Colon (tissue), 2 donors: ENCODE results near the gene STX17.
"Not testable (repeated sequence)": the region's sequence is repeated elsewhere in the genome, so short reads cannot be mapped to it uniquely, and the experiment has no call there.

ENCODE experiments used
- FAIRE-seq: peaks from 2 replicates; lab custom pipeline; 2012; peaks lifted over from hg19 to GRCh38; lab: Jason Lieb, UNC
- donor health status: control.
- donor health status: control.

Gene STX17

GRCh38 chr9:99971410-99971809 lies 65.0 kb downstream of the STX17 start:
- no peak for FAIRE-seq

- FAIRE-seq, result no peak
These were observed 67.0 kb downstream of the STX17 start for GRCh38 chr9:99973455-99973854.

- FAIRE-seq, result no peak
These were observed 70.8 kb downstream of the STX17 start for GRCh38 chr9:99977033-99977792.

- no peak for FAIRE-seq
These were observed 71.8 kb downstream of the STX17 start for GRCh38 chr9:99978221-99978620.

GRCh38 chr9:99980598-99980997 lies 74.1 kb downstream of the STX17 start:
- FAIRE-seq, result no peak

- no peak for FAIRE-seq
These were observed 80.2 kb downstream of the STX17 start for GRCh38 chr9:99986642-99987041.

- FAIRE-seq, result not testable (repeated sequence)
These were observed 84.1 kb downstream of the STX17 start for GRCh38 chr9:99990508-99990907.

GRCh38 chr9:99998266-99998665 lies 91.8 kb downstream of the STX17 start:
- FAIRE-seq, result no peak

GRCh38 chr9:99998866-99999265 lies 92.4 kb downstream of the STX17 start:
- FAIRE-seq, result no peak

- no peak for FAIRE-seq
These were observed 93.3 kb downstream of the STX17 start for GRCh38 chr9:99999797-100000196.

GRCh38 chr9:100011062-100011681 lies 104.7 kb downstream of the STX17 start:
- no peak for FAIRE-seq

GRCh38 chr9:100012279-100012678 lies 105.8 kb downstream of the STX17 start:
- no peak for FAIRE-seq

- no peak for FAIRE-seq
These were observed 107.1 kb downstream of the STX17 start for GRCh38 chr9:100013573-100013972.

- no peak for FAIRE-seq
These were observed 108.4 kb downstream of the STX17 start for GRCh38 chr9:100014846-100015245.

GRCh38 chr9:100019541-100019940 lies 113.1 kb downstream of the STX17 start:
- no peak for FAIRE-seq
